GM21367 (cell line): ENCODE data around the gene NEK4.
A peak's percentile ranks its signal among the peaks of the same experiment; 100 is the strongest.
"Not testable (repeated sequence)": the region's sequence is repeated elsewhere in the genome, so short reads cannot be mapped to it uniquely, and the experiment has no call there.

Source experiments
- ATAC-seq: cut with Tn5 transposase; IDR thresholded peaks from one replicate; pipeline ENCODE4 v1.9.1; 2021; ENCODE audit not compliant: unreplicated experiment

NEK4 gene

DNA sequence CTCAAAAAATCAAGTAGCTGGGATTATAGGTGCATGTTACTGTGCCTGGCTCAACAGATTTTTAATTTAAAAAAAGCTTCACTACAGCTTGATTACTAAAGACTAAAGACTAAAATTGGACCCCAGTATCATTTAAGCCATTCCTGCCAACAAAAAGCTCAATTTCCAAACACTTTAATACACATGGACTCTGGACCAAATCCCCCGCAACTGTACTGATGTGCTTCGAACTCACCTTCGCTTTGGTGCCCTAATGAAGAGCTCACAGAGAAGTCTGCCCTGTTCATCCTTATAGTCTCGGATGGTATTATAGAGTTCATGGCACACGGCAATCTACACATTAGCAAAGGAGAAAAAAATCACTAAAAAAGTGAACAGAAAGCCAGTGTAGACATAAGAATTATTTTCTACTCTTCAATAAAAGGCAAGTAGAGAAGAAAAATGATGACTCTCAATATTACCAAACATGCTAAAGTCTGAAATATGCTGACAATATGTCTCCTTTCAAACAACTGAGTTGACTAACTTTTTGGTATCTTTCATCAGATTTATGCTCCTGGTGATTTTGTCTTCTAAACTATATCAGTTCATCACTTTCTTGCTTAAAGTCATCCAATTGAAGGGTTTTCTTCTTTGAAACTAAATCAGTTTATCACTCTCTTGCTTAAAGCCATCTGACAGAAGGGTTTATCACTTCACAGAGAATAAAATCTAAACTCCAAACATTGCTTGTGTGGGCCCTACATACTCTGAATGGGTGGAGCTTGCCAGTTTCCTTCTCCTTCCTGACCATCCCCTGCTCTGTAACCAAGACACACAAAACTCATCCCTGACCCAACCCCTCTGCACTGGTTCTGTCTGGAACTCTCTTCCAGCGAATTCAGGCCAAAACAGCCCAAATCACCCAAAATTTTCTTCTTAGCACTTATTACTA, 92.2 kb downstream of the NEK4 start:
- ATAC-seq = no peak

DNA sequence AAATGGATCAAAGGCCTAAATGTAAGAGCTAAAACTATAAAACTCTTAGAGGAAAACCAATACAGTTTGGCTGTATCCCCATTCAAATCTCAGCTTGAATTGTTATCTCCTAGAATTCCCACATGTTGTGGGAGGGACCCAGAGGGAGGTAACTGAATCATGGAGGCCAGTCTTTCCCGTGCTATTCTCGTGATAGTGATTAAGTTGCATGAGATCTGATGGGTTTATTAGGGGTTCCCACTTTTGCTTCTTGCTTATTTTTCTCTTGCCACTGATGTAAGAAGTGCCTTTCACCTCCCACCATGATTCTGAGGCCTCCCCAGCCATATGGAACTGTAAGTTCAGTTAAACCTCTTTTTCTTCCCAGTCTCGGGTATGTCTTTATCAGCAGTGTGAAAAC, 94.5 kb downstream of the NEK4 start:
- not testable (repeated sequence) for ATAC-seq

DNA sequence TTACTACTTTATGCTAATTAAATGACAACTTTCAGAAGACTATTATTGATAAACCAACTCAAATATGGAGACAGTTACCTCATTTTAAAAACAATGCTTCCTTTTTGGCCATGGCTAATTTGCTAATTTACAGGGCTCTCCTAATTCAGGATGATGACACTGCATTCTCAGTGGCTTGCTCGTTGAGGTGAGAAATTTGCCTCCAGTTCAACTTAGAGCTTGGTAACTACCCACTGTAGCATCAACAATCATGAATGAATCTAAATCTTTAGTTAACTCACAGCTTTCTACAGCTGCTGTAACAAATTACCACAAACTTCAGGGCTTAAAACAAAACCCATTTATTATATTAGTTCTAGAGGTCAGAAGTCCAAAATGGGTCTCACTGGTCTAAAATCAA, 99.1 kb downstream of the NEK4 start:
- no peak for ATAC-seq

- peak; percentile 66 for ATAC-seq
These were observed 99.9 kb downstream of the NEK4 start for GRCh38 chr3:52670621-52671521.

DNA sequence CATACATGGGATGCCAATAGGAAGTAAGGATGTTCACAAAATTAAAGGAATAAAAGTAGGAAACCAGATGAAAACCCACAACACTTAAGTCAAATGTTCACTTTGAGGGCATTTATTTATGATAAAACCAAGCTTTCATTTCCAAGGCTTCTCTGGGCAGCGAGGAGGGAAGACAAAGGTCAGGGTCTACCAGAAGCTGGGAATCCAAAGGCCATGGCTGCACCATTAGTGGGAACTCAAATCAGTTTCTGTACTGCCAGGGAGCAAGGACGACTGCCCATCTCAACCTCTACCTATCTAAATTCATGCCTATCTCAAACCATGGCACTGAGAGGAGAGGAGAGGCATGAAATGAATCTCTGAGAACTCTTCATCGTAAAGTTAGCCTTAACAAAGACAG, 107.6 kb downstream of the NEK4 start:
- no peak for ATAC-seq

- ATAC-seq = no peak
These were observed 110.7 kb downstream of the NEK4 start for GRCh38 chr3:52660046-52660445.
